Measurements from ENCODE around the gene MACROD2. TPM values are rescaled to one million over a fixed set of nuclear protein-coding genes. Genes with fewer than 3 reads are reported as not detected.

The MACROD2 gene
- total RNA-seq, 2 donors from 2014 or later = 0.94 to 10.4 TPM

- no peak for TF ChIP-seq CTCF (IDR thresholded peaks at IDR 0.05)
- no peaks in the 10 kb centered on the region for H3K4me1 ChIP-seq
- no peak for DNase-seq (ENCODE audit: low spot score)
Measured at GRCh38 chr20:15784020-15784419, 1788.7 kb downstream of the MACROD2 start.

GRCh38 chr20:15789079-15789478, 1793.8 kb downstream of the MACROD2 start:
- no peak for TF ChIP-seq CTCF (IDR thresholded peaks at IDR 0.05)
- no peaks in the 10 kb centered on the region for H3K36me3 ChIP-seq
- no peak overlapping the region for H3K4me3 ChIP-seq
- H3K27me3 ChIP-seq = no peaks in the 10 kb centered on the region
- no peak for DNase-seq (ENCODE audit: low spot score)
- no peak overlapping the region for H3K27ac ChIP-seq
- H3K4me1 ChIP-seq = no peaks in the 10 kb centered on the region
- H3K9me3 ChIP-seq = no peaks in the 10 kb centered on the region

More at GRCh38 chr20:15784020-15784419, 1788.7 kb downstream of the MACROD2 start:
- Histone ChIP-seq H3K4me3 (no peak overlapping the region), H3K27me3 (no peaks in the 10 kb centered on the region), H3K36me3 (no peaks in the 10 kb centered on the region), H3K9me3 (no peaks in the 10 kb centered on the region), H3K27ac (no peak overlapping the region)

GRCh38 chr20:15792855-15793254, 1797.5 kb downstream of the MACROD2 start:
- Histone ChIP-seq H3K27me3 (no peaks in the 10 kb centered on the region), H3K9me3 (no peaks in the 10 kb centered on the region), H3K27ac (no peak overlapping the region), H3K4me3 (no peak overlapping the region), H3K4me1 (no peaks in the 10 kb centered on the region), H3K36me3 (no peaks in the 10 kb centered on the region)
- no peak for TF ChIP-seq CTCF (IDR thresholded peaks at IDR 0.05)
- DNase-seq (ENCODE audit: low spot score) = no peak

GRCh38 chr20:15794409-15794808, 1799.1 kb downstream of the MACROD2 start:
- Histone ChIP-seq H3K4me1 (no peaks in the 10 kb centered on the region), H3K27me3 (no peaks in the 10 kb centered on the region), H3K9me3 (no peaks in the 10 kb centered on the region), H3K36me3 (no peaks in the 10 kb centered on the region), H3K4me3 (no peak overlapping the region), H3K27ac (no peak overlapping the region)
- no peak for TF ChIP-seq CTCF (IDR thresholded peaks at IDR 0.05)
- no peak for DNase-seq (ENCODE audit: low spot score)

GRCh38 chr20:15795305-15796019, 1800.1 kb downstream of the MACROD2 start:
- H3K36me3 ChIP-seq = no peaks in the 10 kb centered on the region
- TF ChIP-seq CTCF (IDR thresholded peaks at IDR 0.05) = no peak
- no peaks in the 10 kb centered on the region for H3K27me3 ChIP-seq
- no peaks in the 10 kb centered on the region for H3K9me3 ChIP-seq
- DNase-seq (ENCODE audit: low spot score) = no peak
- H3K4me1 ChIP-seq = no peaks in the 10 kb centered on the region
- no peak overlapping the region for H3K4me3 ChIP-seq
- H3K27ac ChIP-seq = no peak overlapping the region

GRCh38 chr20:15799871-15800270, 1804.6 kb downstream of the MACROD2 start:
- no peak for TF ChIP-seq CTCF (IDR thresholded peaks at IDR 0.05)
- Histone ChIP-seq H3K36me3 (no peaks in the 10 kb centered on the region), H3K27ac (no peak overlapping the region), H3K9me3 (no peaks in the 10 kb centered on the region), H3K27me3 (no peaks in the 10 kb centered on the region), H3K4me3 (no peak overlapping the region), H3K4me1 (no peaks in the 10 kb centered on the region)
- no peak for DNase-seq (ENCODE audit: low spot score)

All from right atrium auricular region (tissue), 2 donors.